ENCODE measurements around the gene EMX1. TPM values are rescaled to one million over a fixed set of nuclear protein-coding genes. Genes with fewer than 3 reads are reported as not detected.

EMX1 gene
- polyA plus RNA-seq, 2 donors: 0.05 to 0.08 TPM

GRCh38 chr2:72932045-72932740, 14.9 kb downstream of the EMX1 start:
- H3K4me1 ChIP-seq (ENCODE audit: control insufficient read depth in 2 of 2, insufficient read depth in 2 of 2, low read length in 1 of 2): peaks cover 0 to 9% of the 10 kb centered on the region in 2 donors
- no peak overlapping the region for H3K27ac ChIP-seq (ENCODE audit: low read depth in 2 of 2, low read length in 1 of 2)
- WGBS, 2 donors: 53% methylated on average over 5 of the region's 5 CpGs
- H3K4me3 ChIP-seq (ENCODE audit: low read depth in 1 of 2, low read length in 2 of 2): no peak overlapping the region
- H3K36me3 ChIP-seq (ENCODE audit: control insufficient read depth in 2 of 2, insufficient read depth in 2 of 2, low read length in 1 of 2): no peaks in the 10 kb centered on the region
- no peaks in the 10 kb centered on the region for H3K9me3 ChIP-seq (ENCODE audit: control insufficient read depth in 2 of 2, insufficient read depth in 1 of 2, low read depth in 1 of 2, low read length in 1 of 2)
- H3K27me3 ChIP-seq (ENCODE audit: control insufficient read depth in 1 of 2, insufficient read depth in 2 of 2, low read length in 2 of 2): peaks cover 6% of the 10 kb centered on the region in 2 donors

GRCh38 chr2:72932805-72933204, 15.5 kb downstream of the EMX1 start:
- Histone ChIP-seq H3K4me1 (ENCODE audit: control insufficient read depth in 2 of 2, insufficient read depth in 2 of 2, low read length in 1 of 2) (peaks cover 0 to 13% of the 10 kb centered on the region in 2 donors), H3K27ac (ENCODE audit: low read depth in 2 of 2, low read length in 1 of 2) (no peak overlapping the region), H3K4me3 (ENCODE audit: low read depth in 1 of 2, low read length in 2 of 2) (no peak overlapping the region), H3K27me3 (ENCODE audit: control insufficient read depth in 1 of 2, insufficient read depth in 2 of 2, low read length in 2 of 2) (peaks cover 1 to 6% of the 10 kb centered on the region in 2 donors), H3K9me3 (ENCODE audit: control insufficient read depth in 2 of 2, insufficient read depth in 1 of 2, low read depth in 1 of 2, low read length in 1 of 2) (no peaks in the 10 kb centered on the region), H3K36me3 (ENCODE audit: control insufficient read depth in 2 of 2, insufficient read depth in 2 of 2, low read length in 1 of 2) (no peaks in the 10 kb centered on the region)
- WGBS, 2 donors: 83 to 90% methylated on average over 4 of the region's 4 CpGs

- H3K4me3 ChIP-seq (ENCODE audit: low read depth in 1 of 2, low read length in 2 of 2): no peak overlapping the region
- H3K36me3 ChIP-seq (ENCODE audit: control insufficient read depth in 2 of 2, insufficient read depth in 2 of 2, low read length in 1 of 2): no peaks in the 10 kb centered on the region
- H3K27me3 ChIP-seq (ENCODE audit: control insufficient read depth in 1 of 2, insufficient read depth in 2 of 2, low read length in 2 of 2): peaks cover 0 to 3% of the 10 kb centered on the region in 2 donors
- H3K27ac ChIP-seq (ENCODE audit: low read depth in 2 of 2, low read length in 1 of 2): no peak overlapping the region
- WGBS, 2 donors: 86 to 92% methylated on average over 5 of the region's 5 CpGs
- no peaks in the 10 kb centered on the region for H3K9me3 ChIP-seq (ENCODE audit: control insufficient read depth in 2 of 2, insufficient read depth in 1 of 2, low read depth in 1 of 2, low read length in 1 of 2)
- peaks cover 0 to 13% of the 10 kb centered on the region in 2 donors for H3K4me1 ChIP-seq (ENCODE audit: control insufficient read depth in 2 of 2, insufficient read depth in 2 of 2, low read length in 1 of 2)
These were observed 15.9 kb downstream of the EMX1 start for GRCh38 chr2:72933207-72933606.

GRCh38 chr2:72933646-72934151, 16.4 kb downstream of the EMX1 start:
- 79 to 89% methylated on average over 12 of the region's 12 CpGs for WGBS, 2 donors
- Histone ChIP-seq H3K4me3 (ENCODE audit: low read depth in 1 of 2, low read length in 2 of 2) (no peak overlapping the region), H3K36me3 (ENCODE audit: control insufficient read depth in 2 of 2, insufficient read depth in 2 of 2, low read length in 1 of 2) (no peaks in the 10 kb centered on the region), H3K27me3 (ENCODE audit: control insufficient read depth in 1 of 2, insufficient read depth in 2 of 2, low read length in 2 of 2) (no peaks in the 10 kb centered on the region), H3K9me3 (ENCODE audit: control insufficient read depth in 2 of 2, insufficient read depth in 1 of 2, low read depth in 1 of 2, low read length in 1 of 2) (no peaks in the 10 kb centered on the region), H3K27ac (ENCODE audit: low read depth in 2 of 2, low read length in 1 of 2) (no peak overlapping the region), H3K4me1 (ENCODE audit: control insufficient read depth in 2 of 2, insufficient read depth in 2 of 2, low read length in 1 of 2) (peaks cover 0 to 13% of the 10 kb centered on the region in 2 donors)

- peaks cover 0 to 13% of the 10 kb centered on the region in 2 donors for H3K4me1 ChIP-seq (ENCODE audit: control insufficient read depth in 2 of 2, insufficient read depth in 2 of 2, low read length in 1 of 2)
- H3K9me3 ChIP-seq (ENCODE audit: control insufficient read depth in 2 of 2, insufficient read depth in 1 of 2, low read depth in 1 of 2, low read length in 1 of 2): no peaks in the 10 kb centered on the region
- H3K4me3 ChIP-seq (ENCODE audit: low read depth in 1 of 2, low read length in 2 of 2): no peak overlapping the region
- H3K27me3 ChIP-seq (ENCODE audit: control insufficient read depth in 1 of 2, insufficient read depth in 2 of 2, low read length in 2 of 2): no peaks in the 10 kb centered on the region
- WGBS, 2 donors: 61 to 65% methylated on average over 14 of the region's 14 CpGs
- H3K27ac ChIP-seq (ENCODE audit: low read depth in 2 of 2, low read length in 1 of 2): no peak overlapping the region
- no peaks in the 10 kb centered on the region for H3K36me3 ChIP-seq (ENCODE audit: control insufficient read depth in 2 of 2, insufficient read depth in 2 of 2, low read length in 1 of 2)
These were observed 17.6 kb downstream of the EMX1 start for GRCh38 chr2:72934683-72935610.

- no peak overlapping the region for H3K4me3 ChIP-seq (ENCODE audit: low read depth in 1 of 2, low read length in 2 of 2)
- peaks cover 0 to 13% of the 10 kb centered on the region in 2 donors for H3K4me1 ChIP-seq (ENCODE audit: control insufficient read depth in 2 of 2, insufficient read depth in 2 of 2, low read length in 1 of 2)
- H3K27ac ChIP-seq (ENCODE audit: low read depth in 2 of 2, low read length in 1 of 2): no peak overlapping the region
- H3K27me3 ChIP-seq (ENCODE audit: control insufficient read depth in 1 of 2, insufficient read depth in 2 of 2, low read length in 2 of 2): no peaks in the 10 kb centered on the region
- 90 to 93% methylated on average over 2 of the region's 2 CpGs for WGBS, 2 donors
- no peaks in the 10 kb centered on the region for H3K9me3 ChIP-seq (ENCODE audit: control insufficient read depth in 2 of 2, insufficient read depth in 1 of 2, low read depth in 1 of 2, low read length in 1 of 2)
- H3K36me3 ChIP-seq (ENCODE audit: control insufficient read depth in 2 of 2, insufficient read depth in 2 of 2, low read length in 1 of 2): no peaks in the 10 kb centered on the region
These were observed 18.3 kb downstream of the EMX1 start for GRCh38 chr2:72935611-72935957.

DNA sequence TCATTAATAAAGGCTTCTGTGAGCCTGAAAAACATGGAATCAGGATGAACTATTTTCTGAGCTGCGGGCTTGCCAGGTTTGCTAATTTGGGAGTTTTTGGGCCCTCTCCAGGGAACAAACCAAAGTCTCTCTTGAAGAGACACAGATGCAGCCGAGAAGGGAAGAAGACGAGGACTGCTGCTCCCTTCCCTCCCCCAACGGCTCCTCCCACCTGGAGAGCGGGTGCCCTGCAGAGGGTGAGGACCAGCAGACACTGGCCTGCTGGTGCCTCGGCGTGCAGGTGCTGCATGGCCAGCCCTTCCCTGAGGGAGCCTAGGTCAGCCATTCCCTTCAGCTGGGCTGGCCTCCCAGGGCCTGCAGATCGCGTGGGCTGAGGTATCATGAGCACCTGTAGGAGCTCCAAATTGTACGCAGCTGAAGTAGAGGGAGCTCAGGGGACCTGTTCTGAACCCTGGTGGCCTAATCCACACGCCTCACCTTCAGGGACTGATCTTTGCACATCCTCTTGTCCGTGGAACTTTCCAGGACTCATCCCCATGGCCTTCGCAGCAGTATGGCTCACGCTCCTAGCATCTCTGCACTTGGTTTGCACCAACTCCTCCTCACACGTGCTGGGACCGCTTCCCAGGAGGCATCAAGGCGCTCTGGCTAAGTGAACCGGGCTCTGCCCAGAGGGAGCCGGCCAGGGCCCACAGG, 19.5 kb downstream of the EMX1 start:
- no peaks in the 10 kb centered on the region for H3K27me3 ChIP-seq (ENCODE audit: control insufficient read depth in 1 of 2, insufficient read depth in 2 of 2, low read length in 2 of 2)
- no peak overlapping the region for H3K27ac ChIP-seq (ENCODE audit: low read depth in 2 of 2, low read length in 1 of 2)
- WGBS, 2 donors: 53 to 60% methylated on average over 19 of the region's 19 CpGs
- no peaks in the 10 kb centered on the region for H3K36me3 ChIP-seq (ENCODE audit: control insufficient read depth in 2 of 2, insufficient read depth in 2 of 2, low read length in 1 of 2)
- H3K4me1 ChIP-seq (ENCODE audit: control insufficient read depth in 2 of 2, insufficient read depth in 2 of 2, low read length in 1 of 2): peaks cover 0 to 13% of the 10 kb centered on the region in 2 donors
- no peaks in the 10 kb centered on the region for H3K9me3 ChIP-seq (ENCODE audit: control insufficient read depth in 2 of 2, insufficient read depth in 1 of 2, low read depth in 1 of 2, low read length in 1 of 2)
- no peak overlapping the region for H3K4me3 ChIP-seq (ENCODE audit: low read depth in 1 of 2, low read length in 2 of 2)

- Histone ChIP-seq H3K36me3 (ENCODE audit: control insufficient read depth in 2 of 2, insufficient read depth in 2 of 2, low read length in 1 of 2) (no peaks in the 10 kb centered on the region), H3K9me3 (ENCODE audit: control insufficient read depth in 2 of 2, insufficient read depth in 1 of 2, low read depth in 1 of 2, low read length in 1 of 2) (no peaks in the 10 kb centered on the region), H3K4me1 (ENCODE audit: control insufficient read depth in 2 of 2, insufficient read depth in 2 of 2, low read length in 1 of 2) (peaks cover 0 to 13% of the 10 kb centered on the region in 2 donors), H3K27me3 (ENCODE audit: control insufficient read depth in 1 of 2, insufficient read depth in 2 of 2, low read length in 2 of 2) (no peaks in the 10 kb centered on the region), H3K27ac (ENCODE audit: low read depth in 2 of 2, low read length in 1 of 2) (no peak overlapping the region), H3K4me3 (ENCODE audit: low read depth in 1 of 2, low read length in 2 of 2) (no peak overlapping the region)
- 45 to 55% methylated on average over 15 of the region's 15 CpGs for WGBS, 2 donors
These were observed 20.0 kb downstream of the EMX1 start for GRCh38 chr2:72937356-72937669.

DNA sequence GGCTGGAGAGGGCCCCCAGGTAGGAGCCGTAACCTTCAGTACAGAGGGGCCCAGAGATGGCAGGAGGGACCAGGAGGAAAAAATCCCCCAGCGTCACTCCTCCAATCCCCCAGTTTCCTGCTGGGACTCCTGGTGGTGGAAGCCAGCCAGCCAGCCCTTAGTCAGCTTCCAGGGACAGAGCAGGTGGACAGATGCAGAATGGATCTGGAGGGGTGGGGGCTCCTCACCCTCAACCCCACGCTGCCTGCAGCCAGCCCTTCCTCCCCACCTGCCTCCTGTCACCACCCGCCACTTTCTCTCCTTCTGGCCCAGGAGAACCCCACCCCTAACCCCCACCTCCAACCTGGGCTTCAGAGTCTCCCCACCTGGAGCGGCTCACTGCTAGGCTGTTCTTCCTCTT, 21.1 kb downstream of the EMX1 start:
- peaks cover 0 to 13% of the 10 kb centered on the region in 2 donors for H3K4me1 ChIP-seq (ENCODE audit: control insufficient read depth in 2 of 2, insufficient read depth in 2 of 2, low read length in 1 of 2)
- H3K36me3 ChIP-seq (ENCODE audit: control insufficient read depth in 2 of 2, insufficient read depth in 2 of 2, low read length in 1 of 2): peaks cover 0 to 2% of the 10 kb centered on the region in 2 donors
- H3K27me3 ChIP-seq (ENCODE audit: control insufficient read depth in 1 of 2, insufficient read depth in 2 of 2, low read length in 2 of 2): no peaks in the 10 kb centered on the region
- H3K27ac ChIP-seq (ENCODE audit: low read depth in 2 of 2, low read length in 1 of 2): no peak overlapping the region
- whole genome bisulfite sequencing, 2 donors: 75 to 92% methylated on average over 5 of the region's 5 CpGs
- H3K9me3 ChIP-seq (ENCODE audit: control insufficient read depth in 2 of 2, insufficient read depth in 1 of 2, low read depth in 1 of 2, low read length in 1 of 2): no peaks in the 10 kb centered on the region
- H3K4me3 ChIP-seq (ENCODE audit: low read depth in 1 of 2, low read length in 2 of 2): no peak overlapping the region
